AG10803 (cell line): ENCODE measurements around the gene CIAO3.

Experiments used
- DNase-seq: peaks from one replicate; pipeline ENCODE4 v3.0.0; 2010; ENCODE audit warnings: low read depth
- H3K4me3 ChIP-seq: 2 replicates; pipeline ENCODE4 v1.5.1; 2011; ENCODE audit warnings: mild to moderate bottlenecking, low read length, control low read depth
- TF ChIP-seq, protein P1 (sequence below): conservative IDR thresholded peaks from 2 replicates; pipeline ENCODE4 v1.5.1; 2011; ENCODE audit warnings: mild to moderate bottlenecking, low read length, control low read depth, inconsistent platforms

The CIAO3 gene

DNA sequence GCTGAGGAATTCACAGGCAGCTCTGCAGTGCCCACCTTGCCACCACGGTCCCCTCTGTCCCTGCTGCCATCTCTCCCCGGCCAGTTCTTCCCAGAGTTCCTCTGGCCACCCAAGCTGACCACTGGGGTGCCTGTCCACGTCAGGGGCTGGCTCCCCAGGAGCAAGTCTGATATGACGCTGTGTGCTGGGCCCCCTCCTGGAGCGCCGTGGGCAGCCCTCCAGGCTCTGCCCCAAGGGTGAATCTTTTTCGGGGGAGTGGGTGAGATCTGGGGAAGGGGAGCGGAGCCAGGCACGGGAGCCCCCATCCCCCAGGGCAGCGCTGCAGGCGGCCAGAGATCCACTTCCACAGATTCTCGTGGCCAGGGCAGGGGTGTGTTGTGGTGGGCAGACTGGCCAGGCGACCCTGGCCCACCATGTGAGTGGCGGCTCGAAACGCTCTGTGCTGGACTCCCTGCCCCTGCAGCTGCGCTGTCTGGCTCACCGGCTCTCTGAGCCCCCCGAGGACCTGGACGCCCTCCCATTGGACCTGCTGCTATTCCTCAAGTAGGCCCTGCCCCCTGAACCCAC, 23.5 kb upstream of the CIAO3 start:
- TF ChIP-seq, protein P1, sequence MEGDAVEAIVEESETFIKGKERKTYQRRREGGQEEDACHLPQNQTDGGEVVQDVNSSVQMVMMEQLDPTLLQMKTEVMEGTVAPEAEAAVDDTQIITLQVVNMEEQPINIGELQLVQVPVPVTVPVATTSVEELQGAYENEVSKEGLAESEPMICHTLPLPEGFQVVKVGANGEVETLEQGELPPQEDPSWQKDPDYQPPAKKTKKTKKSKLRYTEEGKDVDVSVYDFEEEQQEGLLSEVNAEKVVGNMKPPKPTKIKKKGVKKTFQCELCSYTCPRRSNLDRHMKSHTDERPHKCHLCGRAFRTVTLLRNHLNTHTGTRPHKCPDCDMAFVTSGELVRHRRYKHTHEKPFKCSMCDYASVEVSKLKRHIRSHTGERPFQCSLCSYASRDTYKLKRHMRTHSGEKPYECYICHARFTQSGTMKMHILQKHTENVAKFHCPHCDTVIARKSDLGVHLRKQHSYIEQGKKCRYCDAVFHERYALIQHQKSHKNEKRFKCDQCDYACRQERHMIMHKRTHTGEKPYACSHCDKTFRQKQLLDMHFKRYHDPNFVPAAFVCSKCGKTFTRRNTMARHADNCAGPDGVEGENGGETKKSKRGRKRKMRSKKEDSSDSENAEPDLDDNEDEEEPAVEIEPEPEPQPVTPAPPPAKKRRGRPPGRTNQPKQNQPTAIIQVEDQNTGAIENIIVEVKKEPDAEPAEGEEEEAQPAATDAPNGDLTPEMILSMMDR: no peak
- H3K4me3 ChIP-seq: no peak overlapping the region
- no peak for DNase-seq

- TF ChIP-seq, protein P1: no peak
- no peak overlapping the region for H3K4me3 ChIP-seq
- DNase-seq: no peak
Measured at GRCh38 chr16:763369-764183, 22.8 kb upstream of the CIAO3 start.

GRCh38 chr16:762595-763268, 21.9 kb upstream of the CIAO3 start:
- no peak for DNase-seq
- H3K4me3 ChIP-seq: no peak overlapping the region
- TF ChIP-seq, protein P1: no peak

DNA sequence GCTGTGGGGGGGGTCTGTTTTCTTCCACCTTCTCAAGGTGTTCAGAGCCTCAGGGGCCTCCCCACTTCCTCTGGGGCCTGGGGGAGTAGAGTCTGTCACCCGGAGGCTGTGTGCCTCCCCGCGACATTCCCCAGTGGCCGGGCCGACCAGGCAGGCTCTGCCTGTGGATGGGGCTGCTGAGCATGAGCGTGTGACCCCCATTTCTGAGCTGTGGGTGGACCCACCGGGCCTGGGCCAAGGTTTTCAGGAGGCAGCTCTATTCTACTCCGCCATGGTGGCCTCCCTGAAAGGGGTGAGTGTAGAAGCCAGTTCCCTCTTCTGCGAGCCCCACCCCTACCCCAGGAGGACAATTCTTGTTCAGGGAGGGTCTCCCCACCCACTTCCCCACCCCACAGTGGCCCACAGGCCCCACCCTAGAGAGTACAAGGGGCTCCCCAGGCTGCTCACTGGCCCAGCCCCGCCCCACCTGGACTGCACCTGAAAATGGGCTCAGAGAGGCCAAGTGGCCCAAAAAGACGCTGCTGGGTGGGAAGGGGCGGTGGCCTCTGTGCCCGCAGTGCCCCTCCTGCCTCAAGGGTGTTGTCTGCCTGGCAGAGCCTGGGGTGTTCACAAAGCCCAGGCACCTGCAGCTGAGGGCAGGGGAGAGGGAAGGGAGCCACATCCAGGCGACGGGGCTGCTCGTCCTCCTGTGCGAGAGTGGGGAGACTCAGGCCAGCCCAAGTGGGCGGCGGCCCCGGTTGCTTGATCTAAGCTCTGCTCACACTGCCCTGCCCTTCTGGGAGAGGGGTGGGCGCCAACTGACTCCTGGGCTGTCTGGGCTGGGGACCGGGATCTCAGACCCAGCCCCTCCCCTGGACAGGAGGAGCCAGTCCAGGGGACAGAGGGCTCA, 21.1 kb upstream of the CIAO3 start:
- H3K4me3 ChIP-seq: no peak overlapping the region
- TF ChIP-seq, protein P1: no peak
- DNase-seq: no peak

DNA sequence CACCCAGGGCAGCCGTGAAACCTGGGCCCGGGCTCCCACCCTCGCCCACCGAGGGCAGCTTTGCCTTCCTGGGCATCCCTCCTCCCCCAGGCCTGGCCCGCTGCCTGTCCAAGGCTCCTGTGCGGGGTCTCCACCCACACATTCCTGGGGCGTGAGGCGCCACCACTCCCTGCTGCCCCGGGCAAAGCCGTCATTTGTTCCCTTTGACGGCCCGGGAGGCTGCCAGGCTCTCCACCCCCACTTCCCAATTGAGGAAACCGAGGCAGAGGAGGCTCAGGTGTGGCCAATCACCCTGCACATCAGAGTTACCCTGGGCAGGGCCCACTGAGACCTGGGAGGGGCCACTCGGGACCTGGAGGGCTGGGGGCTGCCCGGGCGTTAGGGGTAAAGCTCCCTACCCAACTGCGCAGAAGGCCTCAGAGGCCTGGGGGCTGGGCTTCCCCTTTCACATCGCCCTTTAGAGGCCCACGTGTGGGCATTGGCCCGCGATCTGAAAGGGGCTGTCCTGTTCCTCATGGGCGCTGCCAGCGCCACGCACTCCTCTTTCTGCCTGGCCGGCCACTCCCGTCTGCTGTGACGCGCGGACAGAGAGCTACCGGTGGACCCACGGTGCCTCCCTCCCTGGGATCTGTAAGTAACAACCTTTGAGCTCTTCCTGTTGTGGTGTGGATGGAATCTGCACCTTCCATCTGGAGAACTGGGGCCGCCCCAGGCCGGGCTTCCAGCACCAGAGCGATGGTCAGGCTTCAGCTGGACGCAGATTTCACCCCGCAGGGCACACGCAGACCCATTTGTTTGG, 19.9 kb upstream of the CIAO3 start, which contains the start of gene MSLN:
Gene MSLN (plus strand): TSS at position 190 of the 799 bp plus-strand sequence. CDS start 1,947 bp downstream, outside the sequence.
- H3K4me3 ChIP-seq: no peak within 1 kb of the TSS
- DNase-seq: no peak
- TF ChIP-seq, protein P1: no peak

DNA sequence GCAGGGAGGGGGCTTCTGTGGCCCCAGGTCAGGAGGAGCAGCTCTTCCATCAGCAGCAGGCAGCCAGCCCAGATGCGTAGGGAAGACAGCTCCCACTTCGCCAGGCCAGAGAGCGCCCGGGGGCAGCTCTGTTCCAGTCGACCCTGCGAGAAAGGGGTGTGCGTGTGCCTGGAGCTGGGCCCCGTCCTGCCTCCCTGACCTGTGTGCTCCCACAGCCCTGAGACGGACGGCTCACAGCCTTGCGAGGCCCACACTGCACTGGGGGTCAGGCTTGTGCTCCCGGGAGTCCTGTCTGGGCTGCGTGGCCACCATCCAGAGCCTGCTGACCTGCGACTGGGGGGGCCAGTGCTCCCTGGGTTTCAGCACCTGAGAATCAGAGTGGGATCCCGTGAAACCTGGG, 19.3 kb upstream of the CIAO3 start:
- no peak overlapping the region for H3K4me3 ChIP-seq
- DNase-seq: no peak
- TF ChIP-seq, protein P1: no peak
